GM12878 (cell line): ENCODE measurements around the gene RRAD. TPM values are rescaled to one million over a fixed set of nuclear protein-coding genes. Genes with fewer than 3 reads are reported as not detected.

Experiments used
- ATAC-seq: fragments of 200-7000 bp; cut with Tn5 transposase; 3 replicates; pipeline ENCODE4 v1.9.1; 2020; ENCODE audit warnings: mild to moderate bottlenecking, moderate library complexity
- BruUV-seq: library from RNA; stranded (reverse); fragments of 400-500 nt; replicated peaks from 2 replicates; lab custom pipeline; 2021; lab: Mats Ljungman, UMichigan
- CTCF ChIA-PET: fragments of 300-600 bp; sonication (Branson Sonifier 250); formaldehyde crosslinking; extraction: SDS; loops from one replicate; lab custom pipeline; 2021; ENCODE audit warnings: inconsistent platforms; lab: Yijun Ruan, JAX
- POLR2A ChIA-PET: fragments of 350-600 bp; formaldehyde crosslinking; extraction: SDS; loops from one replicate; lab custom pipeline; 2021; ENCODE audit warnings: inconsistent platforms; lab: Charles Lee
- RAD21 ChIA-PET: fragments of 300-600 bp; sonication (Branson Sonifier 250); formaldehyde crosslinking; loops from one replicate; lab custom pipeline; 2023; ENCODE audit warnings: antibody characterized with exemption; ENCODE audit not compliant: unreplicated experiment; lab: Charles Lee
- SMC1A ChIA-PET: fragments of 300-600 bp; sonication (Branson Sonifier 250); formaldehyde crosslinking; loops from one replicate; lab custom pipeline; 2023; ENCODE audit not compliant: unreplicated experiment, uncharacterized antibody; lab: Charles Lee
- DNase-seq: peaks from one replicate; pipeline ENCODE4 v3.0.0-alpha.2; 2011; ENCODE audit warnings: low read depth, low spot score
- FAIRE-seq: peaks from 3 replicates; lab custom pipeline; 2011; peaks lifted over from hg19 to GRCh38; lab: Jason Lieb, UNC
- H2AFZ ChIP-seq: 2 replicates; pipeline ENCODE4 v1.6.0; 2011; ENCODE audit warnings: low read depth, low read length, control low read depth; ENCODE audit not compliant: control insufficient read depth
- H3K27ac ChIP-seq: 2 replicates; pipeline ENCODE4 v1.5.1; 2011; ENCODE audit warnings: control low read depth; ENCODE audit not compliant: control insufficient read depth, insufficient read depth
- H3K27me3 ChIP-seq, 2 experiments: replicated peaks in 1 of 2; 2 replicates each; pipeline versions ENCODE4 v1.6.0 to v1.6.1; 2011; ENCODE audit warnings: low read length in 1 of 2; ENCODE audit not compliant: control insufficient read depth in 2 of 2, insufficient read depth in 2 of 2
- H3K36me3 ChIP-seq, 2 experiments: 2 replicates each; pipeline ENCODE4 v1.5.1; 2011; ENCODE audit warnings: low read length in 1 of 2; ENCODE audit not compliant: control insufficient read depth in 2 of 2, insufficient read depth in 2 of 2
- H3K4me1 ChIP-seq: 2 replicates; pipeline ENCODE4 v1.6.1; 2011; ENCODE audit warnings: mild to moderate bottlenecking, low read length, moderate library complexity, mixed read lengths; ENCODE audit not compliant: control insufficient read depth, insufficient read depth
- H3K4me2 ChIP-seq: 2 replicates; pipeline ENCODE4 v1.6.0; 2011; ENCODE audit warnings: control low read depth; ENCODE audit not compliant: control insufficient read depth, insufficient read depth
- H3K4me3 ChIP-seq: fragments of 200-600 bp; sonication (generic); 2 replicates; pipeline ENCODE4 v1.5.1; 2016
- H3K79me2 ChIP-seq: 2 replicates; pipeline ENCODE4 v1.6.0; 2011; ENCODE audit warnings: low read length; ENCODE audit not compliant: control insufficient read depth, insufficient read depth
- H3K9ac ChIP-seq: 2 replicates; pipeline ENCODE4 v1.8.0; 2011; ENCODE audit warnings: low read length, control low read depth, mixed read lengths; ENCODE audit not compliant: control insufficient read depth, insufficient read depth
- H3K9me3 ChIP-seq: replicated peaks from 3 replicates; pipeline ENCODE4 v1.5.1; 2011; ENCODE audit warnings: mild to moderate bottlenecking, low read length; ENCODE audit not compliant: control insufficient read depth, insufficient read depth
- H4K20me1 ChIP-seq: 2 replicates; pipeline ENCODE4 v1.6.0; 2011; ENCODE audit not compliant: control insufficient read depth, insufficient read depth
- BMI1 ChIP-seq: fragments of 450-650 bp; IDR thresholded peaks from 2 replicates; pipeline ENCODE4 v1.6.1; 2016; ENCODE audit warnings: mild to moderate bottlenecking, moderate library complexity, borderline replicate concordance
- CEBPB ChIP-seq, 2 experiments: fragments of 150-350 bp in 1 of 2; IDR thresholded peaks; 2 replicates each; pipeline ENCODE4 v1.6.1; 2012 to 2014; ENCODE audit warnings: low read depth in 2 of 2, low read length in 2 of 2, borderline replicate concordance in 1 of 2, inconsistent platforms in 1 of 2
- CREM ChIP-seq: IDR thresholded peaks from 2 replicates; pipeline ENCODE4 v1.6.1; 2014; ENCODE audit warnings: antibody characterized with exemption, low read depth
- EED ChIP-seq: sonication (generic); IDR thresholded peaks from 2 replicates; pipeline ENCODE4 v1.6.1; 2016; ENCODE audit warnings: antibody characterized with exemption, low read depth
- HCFC1 ChIP-seq: fragments of 150-350 bp; IDR thresholded peaks from 2 replicates; pipeline ENCODE4 v1.6.1; 2014; ENCODE audit warnings: low read length
- KDM1A ChIP-seq: fragments of 200-600 bp; sonication (generic); IDR thresholded peaks from 2 replicates; pipeline ENCODE4 v1.6.1; 2016; ENCODE audit warnings: borderline replicate concordance
- POLR2A ChIP-seq: IDR thresholded peaks from 2 replicates; pipeline ENCODE4 v1.6.1; 2011; ENCODE audit warnings: low read depth, mild to moderate bottlenecking, low read length
- SRF ChIP-seq, 2 experiments: IDR thresholded peaks; 2 replicates each; pipeline ENCODE4 v1.6.1; 2011; ENCODE audit warnings: low read depth in 2 of 2, low read length in 2 of 2, mild to moderate bottlenecking in 1 of 2, moderate library complexity in 1 of 2
- TAF1 ChIP-seq: IDR thresholded peaks from 2 replicates; pipeline ENCODE4 v1.6.1; 2011; ENCODE audit warnings: mild to moderate bottlenecking, low read depth, low read length, borderline replicate concordance
- ZBED1 ChIP-seq: IDR thresholded peaks from 2 replicates; pipeline ENCODE4 v1.6.1; 2016; ENCODE audit warnings: borderline replicate concordance
- ZNF207 ChIP-seq: fragments of 450-650 bp; IDR thresholded peaks from 2 replicates; pipeline ENCODE4 v1.6.1; 2014; ENCODE audit warnings: antibody characterized with exemption, mild to moderate bottlenecking, borderline replicate concordance
- ZNF384 ChIP-seq: IDR thresholded peaks from 2 replicates; pipeline ENCODE4 v1.6.1; 2012; ENCODE audit warnings: low read depth, mild to moderate bottlenecking, low read length, improper control_type of control experiment, borderline replicate concordance
- ZSCAN29 ChIP-seq: fragments of 450-650 bp; IDR thresholded peaks from 2 replicates; pipeline ENCODE4 v1.6.1; 2017; ENCODE audit warnings: mild to moderate bottlenecking, moderate library complexity
- WGBS: methylation state at CpG from one replicate; pipeline ENCODE4 v1.1.6; 2016; ENCODE audit warnings: low lambda C conversion rate; ENCODE audit not compliant: insufficient replicate concordance, insufficient coverage; ENCODE audit errors: missing lambda C conversion rate; 5-methylcytosine and 5-hydroxymethylcytosine counted together
- in situ Hi-C: fragments of 300-500 bp; cut with MboI; formaldehyde crosslinking; loops from 9 replicates; pipeline ENCODE4 v1.14.3; 2018; ENCODE audit warnings: mixed read lengths
- intact Hi-C: fragments of 100-400 bp; cut with micrococcal nuclease; formaldehyde crosslinking; loops from one replicate; pipeline ENCODE4 v1.14.2; 2022; ENCODE audit not compliant: unreplicated experiment
- polyA plus RNA-seq, 11 experiments: library from polyadenylated mRNA; depleted of rRNA in 4 of 11; unstranded in 6 of 11; stranded (reverse) in 5 of 11; fragments of >200 nt; fragmentation: Nextera tagmentation in 4 of 11; fragmentation: Illumina TruSeq in 1 of 11; extraction: Ambion mirVana in 4 of 11; extraction: Trizol in 1 of 11; gene quantifications; 1 replicate in 1 of 11; 2 replicates in 10 of 11; pipeline versions ENCODE4 v1.2.1 to v1.2.3, GENCODE V29; 2011 to 2016; ENCODE audit warnings: inconsistent platforms in 2 of 11, missing spikeins in 2 of 11, low read depth in 1 of 11
- total RNA-seq, 4 experiments: library from RNA; depleted of rRNA in 3 of 4; stranded (reverse); fragments of >200 nt in 3 of 4; fragmentation: Illumina TruSeq in 1 of 4; extraction: Trizol in 1 of 4; gene quantifications; 2 replicates each; pipeline versions ENCODE4 v1.2.1 to v1.2.3, GENCODE V29; 2013 to 2021
- TF ChIP-seq, protein P1 (sequence below): IDR thresholded peaks from 2 replicates; pipeline ENCODE4 v1.6.1; 2011; ENCODE audit warnings: low read depth, low read length, improper control_type of control experiment, borderline replicate concordance
- TF ChIP-seq, protein P2 (sequence below): IDR thresholded peaks from 2 replicates; pipeline ENCODE4 v1.6.1; 2012; ENCODE audit warnings: low read length, inconsistent platforms

The RRAD gene
- total and polyA plus RNA-seq, 10 of the 15 experiments (the other 5 are each of a cell fraction or from before 2014, with no cell fraction given), result 0.11 to 8.5 (median 2.8) TPM

DNA sequence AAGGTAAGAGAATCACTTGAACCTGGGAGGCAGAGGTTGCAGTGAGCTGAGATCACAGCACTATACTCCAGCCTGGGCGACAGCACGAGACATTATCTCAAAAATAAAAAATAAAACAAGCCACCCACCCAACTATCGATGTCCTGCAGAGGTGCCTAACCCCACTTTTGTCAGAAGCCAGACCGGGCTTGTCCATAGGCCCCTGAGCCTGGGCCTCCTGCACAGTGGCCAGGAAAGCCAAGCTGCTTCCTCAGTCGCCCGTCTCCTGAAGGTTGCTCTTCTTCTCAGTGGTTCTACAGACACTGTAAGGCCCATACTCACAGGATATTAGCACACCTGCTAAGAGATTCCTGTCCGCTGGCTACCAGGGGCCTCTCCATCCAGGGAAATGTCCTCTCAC, 21.2 kb upstream of the RRAD start:
- ATAC-seq, result no peak
- H3K4me3 ChIP-seq, result no peak overlapping the region
- whole genome bisulfite sequencing, result 43% methylated on average over 7 of the region's 7 CpGs
- H3K36me3 ChIP-seq, result no peaks in the 10 kb centered on the region; a peak in 2 of 4 replicates
- TF ChIP-seq EED, result no peak
- TF ChIP-seq HCFC1, result no peak
- no peak for TF ChIP-seq KDM1A
- no peak for TF ChIP-seq POLR2A
- no peak for TF ChIP-seq TAF1
- no peak for TF ChIP-seq BMI1
- TF ChIP-seq SRF (IDR thresholded peaks at IDR 0.05; ENCODE audit: low read depth in 2 of 2, low read length in 2 of 2), result no peak
- TF ChIP-seq ZSCAN29, result no peak
- H3K9ac ChIP-seq, result no peak overlapping the region
- intact Hi-C loops (no loop called here), in situ Hi-C loops (no loop called here)
- H3K4me1 ChIP-seq, result peaks cover 19% of the 10 kb centered on the region
- POLR2A ChIA-PET, result no interaction called here
- SMC1A ChIA-PET, result no interaction called here
- H3K4me2 ChIP-seq, result no peak overlapping the region
- no peak for DNase-seq
- no peaks in the 10 kb centered on the region for H3K79me2 ChIP-seq
- no peaks in the 10 kb centered on the region for H4K20me1 ChIP-seq
- no peak overlapping the region for H3K27ac ChIP-seq
- RAD21 ChIA-PET, result no interaction called here
- CTCF ChIA-PET, result interaction anchor here (1.4 to 2.2 kb wide), 2 partner anchors 29 to 238 kb away, joined by 3 to 8 read pairs; no protein-coding TSS in a partner anchor
- FAIRE-seq, result no peak
- no peaks in the 10 kb centered on the region for H3K27me3 ChIP-seq
- H3K9me3 ChIP-seq, result no peaks in the 10 kb centered on the region
- no peak overlapping the region for H2AFZ ChIP-seq
- no TSS peak for BruUV-seq

DNA sequence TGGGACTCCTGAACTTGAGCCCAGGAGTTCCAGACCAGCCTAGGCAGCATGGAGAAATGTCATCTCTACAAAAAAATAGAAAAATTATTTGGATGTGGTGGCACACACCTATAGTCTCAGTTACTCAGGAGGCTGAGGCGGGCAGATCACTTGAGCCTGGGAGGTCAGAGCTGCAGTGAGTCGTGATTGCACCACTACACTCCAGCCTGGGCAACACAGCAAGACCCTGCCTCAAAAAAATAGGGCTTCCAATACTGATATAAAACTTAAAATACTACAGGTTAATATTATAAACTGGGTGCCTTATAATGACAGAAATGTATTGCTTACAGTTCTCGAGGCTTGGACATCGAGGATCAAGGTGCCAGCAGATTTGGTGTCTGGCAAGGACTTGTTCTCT, 20.6 kb upstream of the RRAD start:
- Histone ChIP-seq H3K36me3 (no peaks in the 10 kb centered on the region; a peak in 3 of 4 replicates), H3K27ac (no peak overlapping the region), H3K79me2 (no peaks in the 10 kb centered on the region), H4K20me1 (no peaks in the 10 kb centered on the region), H3K4me3 (no peak overlapping the region), H3K4me2 (no peak overlapping the region), H3K27me3 (no peaks in the 10 kb centered on the region), H3K9ac (no peak overlapping the region), H3K4me1 (peaks cover 19% of the 10 kb centered on the region), H3K9me3 (no peaks in the 10 kb centered on the region), H2AFZ (no peak overlapping the region)
- POLR2A ChIA-PET, result no interaction called here
- DNase-seq, result no peak
- in situ Hi-C loops, result no loop called here
- CTCF ChIA-PET, result interaction anchor here (2.2 kb wide), 1 partner anchor 30 kb away, joined by 8 read pairs; no protein-coding TSS in a partner anchor
- ATAC-seq, result no peak
- RAD21 ChIA-PET, result no interaction called here
- no peak for FAIRE-seq
- 98% methylated on average over 4 of the region's 4 CpGs for WGBS
- no TSS peak for BruUV-seq
- intact Hi-C loops, result no loop called here
- SMC1A ChIA-PET, result no interaction called here
- TF ChIP-seq ZNF207 (no peak), ZNF384 (no peak), CREM (no peak), TAF1 (no peak), ZBED1 (no peak), CEBPB (IDR thresholded peaks at IDR 0.05; ENCODE audit: borderline replicate concordance in 1 of 2, low read depth in 2 of 2, low read length in 2 of 2) (no peak)
- TF ChIP-seq, protein P1, sequence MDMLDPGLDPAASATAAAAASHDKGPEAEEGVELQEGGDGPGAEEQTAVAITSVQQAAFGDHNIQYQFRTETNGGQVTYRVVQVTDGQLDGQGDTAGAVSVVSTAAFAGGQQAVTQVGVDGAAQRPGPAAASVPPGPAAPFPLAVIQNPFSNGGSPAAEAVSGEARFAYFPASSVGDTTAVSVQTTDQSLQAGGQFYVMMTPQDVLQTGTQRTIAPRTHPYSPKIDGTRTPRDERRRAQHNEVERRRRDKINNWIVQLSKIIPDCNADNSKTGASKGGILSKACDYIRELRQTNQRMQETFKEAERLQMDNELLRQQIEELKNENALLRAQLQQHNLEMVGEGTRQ, result no peak
- TF ChIP-seq, protein P2, sequence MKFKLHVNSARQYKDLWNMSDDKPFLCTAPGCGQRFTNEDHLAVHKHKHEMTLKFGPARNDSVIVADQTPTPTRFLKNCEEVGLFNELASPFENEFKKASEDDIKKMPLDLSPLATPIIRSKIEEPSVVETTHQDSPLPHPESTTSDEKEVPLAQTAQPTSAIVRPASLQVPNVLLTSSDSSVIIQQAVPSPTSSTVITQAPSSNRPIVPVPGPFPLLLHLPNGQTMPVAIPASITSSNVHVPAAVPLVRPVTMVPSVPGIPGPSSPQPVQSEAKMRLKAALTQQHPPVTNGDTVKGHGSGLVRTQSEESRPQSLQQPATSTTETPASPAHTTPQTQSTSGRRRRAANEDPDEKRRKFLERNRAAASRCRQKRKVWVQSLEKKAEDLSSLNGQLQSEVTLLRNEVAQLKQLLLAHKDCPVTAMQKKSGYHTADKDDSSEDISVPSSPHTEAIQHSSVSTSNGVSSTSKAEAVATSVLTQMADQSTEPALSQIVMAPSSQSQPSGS, result no peak
